Prostate gland (tissue), 2 donors: ENCODE results near the gene EMILIN3.

Experiments used
- POLR2AphosphoS5 ChIP-seq: sonication (generic); formaldehyde crosslinking; IDR thresholded peaks from one replicate; pipeline ENCODE4 v1.6.1; 2017; ENCODE audit warnings: antibody characterized with exemption
- TF ChIP-seq, protein P1 (sequence below), 4 experiments: fragments of 200-600 bp in 2 of 4; fragments of 450-650 bp in 2 of 4; sonication (generic) in 2 of 4; IDR thresholded peaks; 1 replicate in 3 of 4; 2 replicates in 1 of 4; pipeline ENCODE4 v1.5.1; 2016 to 2019; ENCODE audit warnings: antibody characterized with exemption in 4 of 4, mild to moderate bottlenecking in 2 of 4, moderate library complexity in 2 of 4

DNA sequence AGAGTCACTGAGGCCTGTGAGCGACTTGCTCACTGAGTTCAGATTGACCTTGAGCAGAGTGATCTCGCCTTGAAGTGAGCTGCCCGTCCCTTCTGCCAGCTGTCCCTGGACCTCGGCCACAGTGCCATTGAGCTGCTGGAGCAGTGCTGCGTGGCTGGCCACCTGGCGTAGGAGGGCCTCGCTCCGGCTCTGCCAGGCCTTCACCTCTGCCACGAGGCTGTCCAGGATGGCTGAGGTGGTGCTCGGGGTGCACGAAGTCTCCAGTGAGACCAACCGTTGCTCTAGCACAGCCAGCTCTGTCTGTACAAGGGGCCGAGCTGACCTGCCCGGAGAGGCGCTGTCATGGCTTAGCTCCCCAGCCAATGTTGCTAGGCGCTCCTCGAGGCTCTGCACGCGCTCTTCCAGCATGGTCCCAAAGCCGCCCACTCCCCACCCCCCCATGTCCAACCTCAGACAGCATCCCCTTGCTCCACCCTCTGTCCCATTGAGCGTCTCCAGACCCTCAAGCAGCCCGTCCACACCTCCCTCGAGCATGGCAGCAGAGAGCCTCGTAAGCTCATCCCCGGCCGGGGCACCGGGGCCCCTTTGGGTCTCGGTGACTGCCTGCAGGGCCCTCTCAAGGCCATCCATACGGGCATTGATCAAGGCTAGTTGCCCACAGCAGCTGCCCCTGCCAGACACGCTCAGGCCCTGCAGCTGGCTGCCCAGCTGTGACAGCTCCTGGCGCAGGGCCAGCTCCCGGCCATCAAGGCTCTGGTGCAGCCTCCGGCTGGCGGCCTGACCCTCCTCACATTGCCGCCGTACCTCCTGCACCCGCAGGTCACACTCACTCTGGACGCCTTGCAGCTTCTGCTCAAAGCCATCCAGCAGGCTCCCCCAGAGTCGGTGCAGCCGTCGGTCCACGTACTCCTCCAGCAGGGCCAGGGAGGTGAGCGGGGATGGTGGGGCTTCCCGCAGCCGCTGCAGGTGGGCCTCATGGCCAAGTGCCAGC is 4.6 kb downstream of the EMILIN3 start:
- TF ChIP-seq POLR2AphosphoS5: no peak
- TF ChIP-seq, protein P1, sequence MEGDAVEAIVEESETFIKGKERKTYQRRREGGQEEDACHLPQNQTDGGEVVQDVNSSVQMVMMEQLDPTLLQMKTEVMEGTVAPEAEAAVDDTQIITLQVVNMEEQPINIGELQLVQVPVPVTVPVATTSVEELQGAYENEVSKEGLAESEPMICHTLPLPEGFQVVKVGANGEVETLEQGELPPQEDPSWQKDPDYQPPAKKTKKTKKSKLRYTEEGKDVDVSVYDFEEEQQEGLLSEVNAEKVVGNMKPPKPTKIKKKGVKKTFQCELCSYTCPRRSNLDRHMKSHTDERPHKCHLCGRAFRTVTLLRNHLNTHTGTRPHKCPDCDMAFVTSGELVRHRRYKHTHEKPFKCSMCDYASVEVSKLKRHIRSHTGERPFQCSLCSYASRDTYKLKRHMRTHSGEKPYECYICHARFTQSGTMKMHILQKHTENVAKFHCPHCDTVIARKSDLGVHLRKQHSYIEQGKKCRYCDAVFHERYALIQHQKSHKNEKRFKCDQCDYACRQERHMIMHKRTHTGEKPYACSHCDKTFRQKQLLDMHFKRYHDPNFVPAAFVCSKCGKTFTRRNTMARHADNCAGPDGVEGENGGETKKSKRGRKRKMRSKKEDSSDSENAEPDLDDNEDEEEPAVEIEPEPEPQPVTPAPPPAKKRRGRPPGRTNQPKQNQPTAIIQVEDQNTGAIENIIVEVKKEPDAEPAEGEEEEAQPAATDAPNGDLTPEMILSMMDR (IDR thresholded peaks at IDR 0.05): no peak
